KMS-11 (cell line): ENCODE measurements around the gene CREBL2.
A peak's percentile ranks its signal among the peaks of the same experiment; 100 is the strongest.

ENCODE experiments used
- H2AFZ ChIP-seq: fragments of 200-600 bp; sonication (generic); 2 replicates; pipeline ENCODE4 v1.6.1; 2016; ENCODE audit warnings: antibody characterized with exemption, mixed run types, low read depth
- H3K27ac ChIP-seq: fragments of 200-600 bp; sonication (generic); 2 replicates; pipeline ENCODE4 v1.6.1; 2016; ENCODE audit warnings: mild to moderate bottlenecking, mixed run types
- H3K27me3 ChIP-seq: fragments of 200-600 bp; sonication (generic); 2 replicates; pipeline ENCODE4 v1.6.1; 2017; ENCODE audit warnings: mild to moderate bottlenecking, low read depth, mixed run types, moderate library complexity; ENCODE audit not compliant: insufficient read depth
- H3K36me3 ChIP-seq: fragments of 200-600 bp; sonication (generic); 2 replicates; pipeline ENCODE4 v1.6.1; 2017; ENCODE audit warnings: mild to moderate bottlenecking, mixed run types; ENCODE audit not compliant: insufficient read depth
- H3K4me1 ChIP-seq: fragments of 200-600 bp; sonication (generic); 2 replicates; pipeline ENCODE4 v1.6.1; 2016; ENCODE audit warnings: mild to moderate bottlenecking, low read depth, mixed run types; ENCODE audit not compliant: poor library complexity, severe bottlenecking
- H3K4me2 ChIP-seq: fragments of 200-600 bp; sonication (generic); 2 replicates; pipeline ENCODE4 v1.7.0; 2016; ENCODE audit warnings: mild to moderate bottlenecking, mixed run types
- H3K4me3 ChIP-seq: fragments of 200-600 bp; sonication (generic); IDR thresholded peaks from 2 replicates; pipeline ENCODE4 v1.6.1; 2017; ENCODE audit warnings: low read depth, low read length, mixed read lengths; ENCODE audit not compliant: insufficient read depth
- H3K79me2 ChIP-seq: fragments of 200-600 bp; sonication (generic); 2 replicates; pipeline ENCODE4 v1.6.1; 2016; ENCODE audit warnings: low read depth, mixed run types; ENCODE audit not compliant: insufficient read depth
- H3K9ac ChIP-seq: fragments of 200-600 bp; sonication (generic); 2 replicates; pipeline ENCODE4 v1.6.1; 2016; ENCODE audit warnings: mild to moderate bottlenecking, mixed run types
- H4K20me1 ChIP-seq: fragments of 200-600 bp; sonication (generic); 2 replicates; pipeline ENCODE4 v1.6.1; 2016; ENCODE audit warnings: mild to moderate bottlenecking, mixed run types; ENCODE audit not compliant: insufficient read depth
- CTCF ChIP-seq: fragments of 200-600 bp; sonication (generic); conservative IDR thresholded peaks from 2 replicates; pipeline ENCODE4 v1.6.1; 2017; ENCODE audit warnings: low read depth, mild to moderate bottlenecking, antibody characterized with exemption, low read length, moderate library complexity, mixed read lengths

Gene CREBL2

GRCh38 chr12:12627308-12627827 lies 15.7 kb downstream of the CREBL2 start:
- Histone ChIP-seq H3K4me2 (no peak overlapping the region), H3K36me3 (no peaks in the 10 kb centered on the region), H3K9ac (no peak overlapping the region), H3K4me3 (no peak overlapping the region), H3K27ac (no peak overlapping the region), H3K4me1 (no peaks in the 10 kb centered on the region), H3K79me2 (no peaks in the 10 kb centered on the region), H3K27me3 (no peaks in the 10 kb centered on the region), H2AFZ (no peak overlapping the region), H4K20me1 (no peaks in the 10 kb centered on the region)
- TF ChIP-seq CTCF, result no peak

- no peaks in the 10 kb centered on the region for H4K20me1 ChIP-seq
- H3K9ac ChIP-seq, result no peak overlapping the region
- H3K36me3 ChIP-seq, result no peaks in the 10 kb centered on the region
- no peak overlapping the region for H3K4me3 ChIP-seq
- H3K27ac ChIP-seq, result no peak overlapping the region
- H2AFZ ChIP-seq, result no peak overlapping the region
- H3K4me2 ChIP-seq, result no peak overlapping the region
- no peaks in the 10 kb centered on the region for H3K4me1 ChIP-seq
- H3K27me3 ChIP-seq, result no peaks in the 10 kb centered on the region
- no peak for TF ChIP-seq CTCF
- no peaks in the 10 kb centered on the region for H3K79me2 ChIP-seq
Observed at GRCh38 chr12:12628013-12628412, 16.3 kb downstream of the CREBL2 start.

- Histone ChIP-seq H3K27me3 (no peaks in the 10 kb centered on the region), H3K36me3 (no peaks in the 10 kb centered on the region), H3K9ac (no peak overlapping the region), H3K4me3 (no peak overlapping the region), H3K27ac (no peak overlapping the region), H3K79me2 (no peaks in the 10 kb centered on the region), H2AFZ (no peak overlapping the region), H4K20me1 (no peaks in the 10 kb centered on the region), H3K4me2 (no peak overlapping the region), H3K4me1 (peaks cover 7% of the 10 kb centered on the region)
- TF ChIP-seq CTCF, result no peak
Observed at GRCh38 chr12:12630850-12631249, 19.2 kb downstream of the CREBL2 start.

- Histone ChIP-seq H2AFZ (peak overlapping the region; percentile 12; the same call in 1 of the 2 replicates), H3K9ac (peak overlapping the region; percentile 40; the same call in 1 of the 2 replicates), H3K4me2 (peak overlapping the region; percentile 44), H3K27ac (peak overlapping the region; percentile 63), H3K4me3 (no peak overlapping the region), H3K36me3 (no peaks in the 10 kb centered on the region), H3K27me3 (no peaks in the 10 kb centered on the region), H4K20me1 (no peaks in the 10 kb centered on the region), H3K79me2 (no peaks in the 10 kb centered on the region), H3K4me1 (peaks cover 20% of the 10 kb centered on the region)
- TF ChIP-seq CTCF, result no peak
Observed at GRCh38 chr12:12635651-12636050, 24.0 kb downstream of the CREBL2 start.
